Hematopoietic multipotent progenitor cell (in vitro differentiated cells): ENCODE measurements around the gene FUNDC2. TPM values are rescaled to one million over a fixed set of nuclear protein-coding genes. Genes with fewer than 3 reads are reported as not detected.

Experiments used
- DNase-seq, 3 donors: peaks; one replicate each; pipeline ENCODE4 v3.0.0-alpha.2; 2011 to 2015; ENCODE audit warnings: low read depth in 2 of 3, low spot score in 2 of 3
- total RNA-seq: library from RNA; depleted of rRNA; stranded (reverse); fragments of >200 nt; gene quantifications from one replicate; pipeline ENCODE4 v1.2.3, GENCODE V29; 2012

The FUNDC2 gene
- total RNA-seq, 1 donor = 24.5 TPM

DNA sequence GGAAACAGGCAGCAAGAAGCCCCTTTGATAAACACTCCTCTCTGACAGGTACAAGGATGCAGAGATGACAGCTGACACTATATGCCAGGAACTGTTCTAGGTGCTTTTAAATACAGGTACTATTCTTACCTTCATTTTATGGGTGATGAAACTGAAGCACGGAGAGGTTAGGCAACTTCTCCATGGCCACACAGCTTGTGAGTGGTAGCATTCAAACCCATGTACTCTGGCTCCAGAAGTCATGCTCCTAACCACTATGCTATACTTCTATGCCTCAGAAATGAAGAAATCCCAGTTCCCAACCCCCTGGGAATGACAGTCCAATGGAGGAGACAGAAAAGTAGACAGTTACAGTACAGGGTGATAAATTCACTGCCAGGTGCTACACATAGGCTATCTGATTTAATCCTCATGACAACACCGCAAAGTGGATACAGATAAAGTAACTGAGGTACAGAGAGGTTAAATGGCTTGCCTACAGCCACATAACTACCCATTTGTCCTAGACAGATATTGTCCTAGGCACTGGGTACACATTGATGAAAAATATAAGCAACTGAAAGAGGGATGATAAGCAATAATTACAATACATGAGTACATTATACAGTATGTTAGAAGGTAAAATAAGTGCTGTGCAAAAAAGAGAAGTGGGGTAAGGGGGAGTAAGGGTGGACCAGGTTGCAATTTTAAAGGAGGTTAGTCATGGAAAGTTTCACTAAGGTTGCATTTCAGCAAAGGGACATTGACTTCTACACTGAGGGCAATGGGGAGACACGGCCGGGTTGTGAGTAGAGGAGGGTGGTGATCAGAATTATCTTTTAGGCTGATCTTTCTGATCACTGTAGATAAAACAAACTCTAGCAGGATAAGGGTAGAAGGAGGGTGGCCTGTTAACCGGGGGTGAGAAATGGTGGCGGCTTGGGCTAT lies 2.5 kb upstream of the FUNDC2 start:
- DNase-seq = no peak

DNA sequence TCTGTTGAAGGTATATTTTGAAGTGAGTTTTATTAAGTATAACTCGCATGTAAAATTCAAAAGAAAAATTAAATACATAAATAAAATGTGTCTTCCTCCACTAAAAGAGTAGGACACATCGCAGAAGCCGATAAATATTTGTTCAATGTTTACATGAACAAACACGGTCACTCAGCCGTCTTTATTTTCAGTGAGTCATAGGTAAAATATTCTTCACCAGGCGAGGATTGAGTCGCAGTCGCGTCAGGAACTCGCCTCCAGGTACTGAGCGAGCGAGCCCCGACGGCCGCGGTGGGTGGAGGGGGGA lies 271 bp upstream of the FUNDC2 start:
- DNase-seq = no peak

DNA sequence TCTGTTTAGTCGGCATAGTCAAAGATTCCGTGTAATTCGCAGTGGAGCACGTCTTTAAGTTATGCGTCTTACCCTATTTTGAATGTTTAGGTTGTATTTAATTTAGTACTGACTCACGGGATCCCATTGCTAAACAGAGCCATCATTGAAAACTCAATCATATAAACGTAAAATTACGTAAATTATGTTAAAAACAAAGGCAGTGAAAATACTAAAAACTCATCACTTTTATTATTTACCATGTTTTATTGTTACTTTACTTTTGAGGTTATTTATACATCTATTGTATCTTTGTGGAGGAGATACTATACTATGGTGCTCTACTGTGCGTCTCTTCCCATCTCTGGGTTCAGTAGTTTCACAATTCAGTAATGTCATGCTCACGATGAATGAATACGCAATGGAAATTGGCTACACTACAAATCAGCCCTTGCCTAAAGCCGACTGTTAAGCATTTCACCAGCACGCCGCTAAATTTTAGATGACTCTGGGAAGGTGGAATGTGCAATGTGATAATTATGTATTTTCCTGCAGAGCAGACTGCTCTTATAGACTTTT lies 944 bp downstream of the FUNDC2 start:
- peak in 1 of 3 donors; percentile 65 for DNase-seq

DNA sequence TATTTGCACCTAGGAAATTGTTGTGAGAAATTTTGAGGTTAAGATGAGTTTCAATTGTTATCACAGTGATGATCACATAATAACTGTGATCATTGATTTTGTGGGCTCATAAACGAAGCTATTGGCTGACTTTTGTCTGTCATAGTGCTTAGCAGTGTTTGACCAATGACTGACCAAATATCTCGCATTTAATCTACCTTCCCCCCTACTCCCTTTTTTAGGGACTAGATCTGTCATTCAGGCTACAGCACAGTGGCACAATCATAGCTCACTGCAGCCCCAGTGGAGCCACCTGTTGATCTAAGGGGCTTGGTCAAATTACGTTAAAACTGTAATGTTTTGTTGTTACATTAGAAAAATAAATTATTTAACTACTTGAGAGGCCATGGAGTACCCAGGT lies 1.5 kb downstream of the FUNDC2 start:
- no peak for DNase-seq

DNA sequence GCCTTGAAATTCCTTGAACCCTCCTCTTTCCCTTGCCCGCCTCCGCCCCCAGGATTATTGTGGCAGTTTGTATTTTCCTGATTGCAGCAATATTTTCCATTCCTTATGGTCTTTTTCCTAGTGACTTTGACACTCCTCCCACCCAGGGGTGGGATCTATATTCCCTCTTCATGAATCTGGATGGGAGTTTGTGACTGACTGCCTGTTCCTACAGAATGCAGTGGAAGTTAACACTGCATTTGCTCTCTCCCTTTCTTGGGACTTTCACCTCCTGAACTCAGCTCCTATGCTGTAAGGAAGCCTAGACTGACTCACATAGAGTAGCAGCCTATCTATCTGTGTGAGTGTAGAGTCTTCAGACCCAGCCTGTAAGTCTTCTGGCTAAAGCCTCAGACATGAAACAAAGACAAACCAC lies 2.2 kb downstream of the FUNDC2 start:
- no peak for DNase-seq

DNA sequence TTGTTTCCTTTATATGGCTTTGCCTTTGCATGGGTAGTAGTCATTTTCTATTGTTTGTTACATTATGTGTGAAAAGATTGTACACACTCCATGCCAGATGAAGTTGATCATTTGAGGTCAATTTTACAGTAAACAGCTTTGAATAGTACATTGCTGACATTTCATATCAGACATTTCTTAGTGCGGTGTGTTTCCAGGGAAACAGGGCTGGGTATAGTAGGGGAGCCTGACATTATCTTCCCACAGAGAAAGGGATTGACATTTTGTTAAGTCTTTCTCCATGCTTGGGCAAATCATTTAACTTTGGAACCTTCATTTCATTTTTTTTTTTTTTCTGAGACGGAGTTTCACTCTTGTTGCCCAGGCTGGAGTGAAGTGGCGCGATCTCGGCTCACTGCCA lies 5.0 kb downstream of the FUNDC2 start:
- no peak for DNase-seq

DNA sequence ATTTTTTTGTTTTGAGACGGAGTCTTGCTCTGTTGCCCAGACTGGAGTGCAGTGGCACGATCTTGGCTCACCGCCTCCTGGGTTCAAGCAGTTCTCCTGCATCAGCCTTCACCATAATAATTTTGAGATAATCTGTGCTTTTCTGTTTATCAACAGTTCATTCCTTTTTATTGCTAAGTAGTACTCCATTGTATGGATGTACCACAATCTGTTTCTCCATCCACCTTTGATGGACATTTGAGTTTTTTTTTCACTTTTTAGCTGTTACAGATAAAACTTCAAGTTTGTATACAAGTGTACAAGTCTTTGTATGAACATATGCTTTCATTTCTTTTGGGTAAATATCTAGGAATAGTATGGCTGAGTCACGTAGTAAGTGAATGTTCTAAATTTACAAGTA lies 9.0 kb downstream of the FUNDC2 start:
- DNase-seq = no peak

DNA sequence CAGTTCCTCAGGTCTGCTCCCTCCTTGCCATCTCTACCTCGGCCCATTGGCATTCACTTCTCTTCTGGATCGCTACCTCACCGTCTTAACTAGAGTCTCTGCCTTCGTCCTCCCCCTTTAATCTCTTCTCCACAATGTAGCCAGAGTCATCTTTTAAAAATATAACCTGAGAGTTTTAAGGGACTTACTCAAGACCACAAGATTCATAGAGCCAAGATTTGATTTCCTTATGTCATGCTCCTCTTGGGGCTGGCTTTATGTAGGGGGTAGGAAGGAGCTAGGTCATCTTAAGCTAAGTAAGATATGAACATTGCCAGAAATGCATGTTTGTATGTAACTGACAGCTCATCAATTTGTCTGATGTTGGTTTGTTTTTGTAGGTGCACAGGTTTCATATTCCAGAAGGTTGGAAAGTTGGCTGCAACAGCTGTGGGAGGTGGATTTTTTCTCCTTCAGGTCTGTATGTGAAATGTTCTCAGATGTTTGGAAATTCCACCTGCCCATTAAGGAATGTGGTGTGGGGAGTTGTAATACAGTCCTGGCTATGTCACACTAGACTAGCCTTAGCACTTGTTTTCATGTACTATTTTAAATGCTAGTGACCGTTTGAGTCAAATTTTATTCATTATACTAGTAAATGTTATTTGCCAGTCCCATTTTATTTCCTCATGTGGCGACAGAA lies 19.6 kb downstream of the FUNDC2 start:
- DNase-seq = no peak

DNA sequence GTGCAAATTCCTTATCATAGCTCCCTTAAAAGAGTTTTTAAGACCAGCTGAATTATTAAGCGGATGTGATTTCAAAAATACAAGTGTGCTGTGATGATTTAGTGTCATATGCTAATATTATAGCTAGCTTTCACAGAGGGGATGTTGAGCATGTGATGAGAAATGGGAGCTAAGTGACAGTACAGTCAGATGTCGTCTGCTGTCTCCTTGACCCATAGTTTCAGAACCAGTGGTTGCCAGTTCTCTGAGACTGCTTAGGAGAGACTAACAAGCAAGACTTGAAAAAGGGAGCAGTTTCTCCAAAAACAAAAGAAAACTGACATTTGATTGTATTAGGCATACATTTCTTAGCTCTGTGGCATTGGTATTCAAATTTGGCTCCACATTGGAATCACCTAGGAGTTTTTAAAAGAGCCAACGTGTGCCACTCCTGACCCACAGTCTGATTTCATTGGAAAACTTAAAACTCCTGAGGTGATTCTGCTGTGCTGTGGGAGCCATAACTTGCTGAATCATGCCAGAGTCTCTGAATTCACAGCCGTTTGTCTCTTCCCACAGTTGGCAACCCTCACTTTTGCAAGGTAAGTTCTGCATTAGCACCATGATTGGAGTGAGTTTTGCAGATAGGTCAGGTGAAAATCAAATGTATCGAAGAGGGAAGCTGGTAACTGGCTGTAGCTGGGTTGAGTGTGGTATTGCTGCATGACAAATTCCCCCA lies 20.3 kb downstream of the FUNDC2 start:
- DNase-seq = no peak

DNA sequence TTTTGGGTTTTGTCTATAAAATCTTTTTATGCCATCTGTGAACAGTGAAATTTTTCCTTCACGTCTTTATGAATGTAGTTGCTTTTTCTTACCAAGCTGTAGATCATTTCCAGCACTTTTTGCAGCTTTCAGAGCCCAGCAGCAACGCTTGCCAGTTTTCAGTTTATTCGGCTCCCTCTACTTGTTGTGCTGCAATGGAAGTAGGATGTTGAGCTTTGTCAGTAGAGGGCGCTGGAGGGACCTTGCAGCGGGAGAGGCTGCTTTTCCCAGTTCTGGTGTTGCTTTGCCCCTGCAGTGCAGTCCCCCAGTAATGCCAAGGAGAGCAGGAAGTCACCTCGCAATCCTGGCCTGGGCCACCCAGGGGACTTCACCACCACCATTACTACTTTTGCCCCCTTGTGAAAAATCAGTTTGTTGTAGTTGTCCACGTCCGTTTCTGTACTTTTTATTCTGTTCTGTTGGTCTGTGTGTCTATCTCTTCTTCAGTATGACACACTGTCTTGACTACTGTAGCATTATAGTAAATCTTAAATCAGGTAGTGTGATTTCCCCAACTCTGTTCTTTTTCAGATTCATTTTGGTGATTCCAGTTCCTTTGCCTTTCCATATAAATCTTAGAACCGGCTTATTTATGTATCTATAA lies 22.5 kb downstream of the FUNDC2 start:
- peak in 2 of 3 donors; percentile 54 to 59 for DNase-seq

DNA sequence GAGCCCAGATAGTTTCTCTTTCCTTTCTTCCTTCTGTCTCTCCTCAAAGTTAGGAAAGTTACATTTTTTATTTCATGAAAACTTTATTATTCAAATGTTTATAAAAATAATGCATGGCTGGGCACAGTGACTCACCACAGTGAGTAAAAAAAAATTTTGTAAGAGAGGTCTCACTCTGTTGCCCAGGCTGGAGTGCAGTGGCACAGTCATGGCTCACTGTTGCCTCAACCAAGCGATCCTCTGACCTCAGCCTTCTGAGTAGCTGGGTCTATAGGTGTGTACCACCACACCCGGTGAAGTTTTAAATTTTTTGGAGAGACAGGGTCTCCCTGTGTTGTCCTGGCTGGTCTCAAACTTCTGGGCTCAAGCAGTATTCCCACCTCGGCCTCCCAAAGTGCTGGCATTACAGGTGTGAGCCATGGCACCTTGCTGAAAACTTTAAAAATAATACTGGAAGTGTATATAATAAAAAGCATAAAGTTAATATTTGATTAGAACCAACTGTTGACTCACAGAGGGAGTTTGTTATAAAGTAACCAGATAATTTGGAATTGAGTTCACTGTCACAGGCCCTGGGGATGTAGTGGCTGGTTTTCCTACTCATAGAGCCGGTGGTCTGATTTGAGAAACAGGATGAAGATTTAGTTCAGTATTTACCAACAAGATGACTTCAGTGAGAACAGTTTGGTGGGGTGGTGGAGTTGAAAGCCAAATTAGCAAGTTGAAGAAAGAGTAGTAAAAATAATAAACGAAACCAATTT lies 26.3 kb downstream of the FUNDC2 start:
- DNase-seq = no peak

DNA sequence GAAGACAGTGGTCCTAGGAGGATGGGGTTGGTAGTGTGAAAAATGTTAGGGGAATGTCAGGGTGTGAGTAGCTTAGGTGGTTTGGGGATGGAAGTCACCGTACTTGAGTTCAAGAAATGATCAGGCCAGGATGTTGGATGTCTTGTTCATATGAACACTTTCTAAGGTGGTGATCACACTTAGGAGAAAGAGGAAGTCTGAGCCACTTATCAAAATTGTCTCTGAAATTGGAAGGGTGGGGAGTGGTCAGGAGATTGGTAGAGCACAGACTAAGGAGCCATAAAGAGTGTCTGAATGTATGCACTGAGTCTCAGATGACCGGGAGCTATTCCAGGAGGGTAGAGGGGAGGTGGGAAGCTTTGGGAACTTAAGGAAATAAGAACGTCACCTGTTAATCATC lies 27.0 kb downstream of the FUNDC2 start:
- no peak for DNase-seq

DNA sequence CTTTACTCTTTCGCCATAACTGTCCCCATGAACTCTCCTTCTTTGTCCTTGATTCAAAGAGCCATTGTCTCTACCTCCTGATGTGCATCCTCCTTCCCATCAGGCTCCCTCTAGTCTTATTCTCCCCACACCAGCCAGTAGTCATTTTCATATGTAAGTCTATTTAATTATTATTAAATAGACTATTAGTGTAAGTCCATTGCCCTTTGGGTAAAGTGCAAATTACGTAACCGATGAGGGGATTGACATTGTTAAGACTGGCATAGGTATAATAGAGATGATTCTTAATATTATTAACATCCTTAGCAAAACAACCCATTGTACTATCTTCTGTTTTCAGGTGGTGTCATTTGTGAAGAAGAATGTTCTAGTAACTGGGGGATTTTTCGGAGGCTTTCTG lies 27.6 kb downstream of the FUNDC2 start:
- no peak for DNase-seq

DNA sequence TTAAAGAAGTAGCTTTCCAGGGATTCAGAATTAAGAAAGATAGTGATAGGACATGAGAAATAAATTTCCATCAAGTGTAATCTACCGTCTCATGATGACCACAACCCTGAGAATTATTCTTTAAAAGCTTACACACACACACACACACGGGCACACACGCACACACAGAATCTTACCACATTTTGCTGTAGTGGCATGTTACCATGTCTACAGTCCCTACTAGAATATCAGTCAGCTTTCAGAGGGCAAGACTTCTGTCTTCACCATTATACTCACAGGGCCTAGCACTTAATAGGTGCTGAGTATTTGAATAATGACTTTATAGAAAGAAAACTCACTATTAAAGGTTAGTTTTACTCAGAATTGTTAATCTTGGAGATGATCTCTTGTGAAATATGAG lies 28.9 kb downstream of the FUNDC2 start:
- DNase-seq = peak in 1 of 3 donors; percentile 6

DNA sequence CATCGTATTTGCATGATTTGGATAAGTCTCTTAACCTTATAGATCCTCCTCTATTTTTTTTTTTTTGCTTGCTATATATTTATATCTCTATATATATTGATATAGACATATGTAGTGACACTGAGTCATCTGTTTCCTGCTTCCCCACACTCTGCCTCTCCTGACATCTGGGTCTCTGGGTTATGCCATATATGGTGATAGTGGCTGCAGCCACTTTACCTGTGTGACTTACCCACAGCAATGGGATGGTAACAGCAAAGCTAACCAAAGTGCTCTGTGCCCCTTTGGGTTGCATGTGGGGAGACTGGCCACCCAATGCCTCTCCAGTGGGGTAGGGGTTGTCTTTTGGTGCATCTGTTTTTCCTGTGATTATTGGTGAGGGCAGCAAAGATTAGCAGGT lies 29.8 kb downstream of the FUNDC2 start:
- no peak for DNase-seq

DNA sequence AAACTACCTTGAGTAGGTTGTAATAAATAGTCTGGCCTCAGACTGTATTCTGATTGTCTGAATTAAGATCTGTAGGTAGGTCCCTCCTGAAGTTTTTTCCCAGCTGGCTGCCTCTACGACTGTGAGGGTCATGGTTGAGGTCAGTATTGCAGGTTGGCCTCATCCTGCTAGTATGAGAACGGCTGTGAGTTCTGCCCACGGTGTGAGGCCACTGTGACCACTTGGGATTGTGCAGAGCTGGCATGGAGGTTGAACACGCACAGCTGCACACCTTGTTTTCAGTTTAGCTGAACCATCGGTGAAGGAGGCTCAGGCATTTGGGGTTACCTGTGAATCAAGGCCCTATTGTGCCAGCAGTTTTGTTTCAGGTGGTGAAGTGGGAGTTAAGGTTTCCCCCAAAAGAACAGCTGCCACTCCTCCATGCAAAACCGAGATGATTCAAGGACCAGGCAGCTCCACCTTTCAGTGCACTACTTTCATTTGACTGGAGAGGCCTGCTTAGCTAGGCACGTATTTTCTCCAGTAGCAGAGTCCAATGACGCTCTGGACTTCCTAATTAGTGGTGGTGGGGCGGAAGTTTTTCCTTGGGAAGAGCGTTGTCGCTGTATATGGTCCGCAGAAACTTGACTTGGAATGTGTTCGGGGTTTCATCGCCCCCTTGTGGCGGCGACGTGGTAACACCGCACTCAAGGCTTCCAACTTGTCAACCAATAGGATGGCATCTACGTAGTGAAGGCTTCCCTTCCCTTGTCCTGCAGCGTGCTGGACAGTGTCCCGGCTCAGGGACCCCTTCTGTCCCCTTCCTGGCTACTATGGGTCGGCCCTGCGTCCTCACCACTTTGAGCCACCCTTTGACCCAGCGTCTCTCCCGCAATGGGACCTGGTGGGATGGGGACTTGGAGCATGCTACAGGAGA lies 30.5 kb downstream of the FUNDC2 start:
- peak; percentile 35 to 55 (median 54) for DNase-seq

DNA sequence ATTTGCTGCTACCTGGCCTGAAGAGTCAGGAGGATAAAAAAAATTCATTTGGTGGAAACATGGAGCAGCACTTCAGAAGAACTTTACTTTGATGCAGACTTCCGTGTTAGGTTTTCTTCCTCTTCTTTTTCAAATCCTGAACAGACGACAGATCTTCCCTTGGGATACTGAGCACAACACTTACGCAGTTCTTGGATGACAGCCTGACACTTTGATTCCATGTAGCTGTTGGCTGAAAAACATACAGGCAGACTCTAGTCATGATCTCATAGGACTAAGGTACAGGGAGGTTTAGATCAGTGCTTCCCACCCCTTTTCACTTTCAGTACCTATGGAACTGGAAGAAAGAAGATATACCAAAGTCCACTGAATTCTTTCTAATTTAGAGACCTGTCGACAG lies 35.1 kb downstream of the FUNDC2 start:
- no peak for DNase-seq

DNA sequence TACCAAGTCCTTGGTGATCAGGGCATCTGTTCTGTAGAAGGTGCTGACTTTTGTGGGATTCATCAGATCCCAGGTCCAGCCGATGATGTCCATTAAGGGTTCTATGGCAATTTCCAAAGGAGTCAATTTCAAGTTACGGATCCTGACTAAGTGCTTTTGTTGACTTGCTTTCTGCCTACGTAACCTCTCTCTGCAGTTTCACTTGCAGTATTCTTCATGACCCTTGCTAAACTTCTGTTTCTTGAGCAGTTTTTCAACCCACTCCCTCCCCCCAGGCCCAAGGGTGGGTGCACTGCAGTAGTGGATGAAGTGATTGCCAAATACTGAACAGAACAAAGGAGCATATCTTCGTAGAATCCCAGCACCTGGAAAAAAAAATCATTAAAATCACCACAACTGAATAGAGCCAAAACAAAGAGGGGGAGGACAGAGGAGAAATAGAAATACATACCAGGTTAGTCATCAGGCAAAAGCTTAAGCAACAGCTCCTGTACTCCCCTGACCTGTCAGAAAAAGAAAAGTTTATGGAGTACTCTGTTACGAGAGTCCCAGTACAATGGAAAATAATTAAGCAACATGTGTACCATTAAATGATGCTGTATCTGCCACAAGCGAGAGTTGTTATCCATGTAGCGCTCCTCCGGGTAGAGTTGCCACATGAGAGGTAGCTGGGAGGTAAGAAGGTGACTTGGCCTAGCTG lies 38.5 kb downstream of the FUNDC2 start:
- DNase-seq = no peak
